CD4-positive, alpha-beta T cell treated with Interleukin-21 for 1 hour (primary cell): ENCODE data around the gene TAPT1.
"Not testable (repeated sequence)": the region's sequence is repeated elsewhere in the genome, so short reads cannot be mapped to it uniquely, and the experiment has no call there.

Source experiments
- DNase-seq: peaks from one replicate; pipeline ENCODE4 v3.0.0-alpha.2; 2020

Gene TAPT1

GRCh38 chr4:16206848-16207247 is 19.4 kb downstream of the TAPT1 start:
- no peak for DNase-seq

GRCh38 chr4:16206301-16206700 is 20.0 kb downstream of the TAPT1 start:
- no peak for DNase-seq

- DNase-seq = peak; percentile 43
Observed at GRCh38 chr4:16205298-16206164, 20.7 kb downstream of the TAPT1 start.

GRCh38 chr4:16204505-16204904 is 21.8 kb downstream of the TAPT1 start:
- DNase-seq = no peak

- DNase-seq = no peak
Observed at GRCh38 chr4:16203083-16203482, 23.2 kb downstream of the TAPT1 start.

GRCh38 chr4:16202598-16202997 is 23.7 kb downstream of the TAPT1 start:
- no peak for DNase-seq

- DNase-seq = no peak
Observed at GRCh38 chr4:16199093-16199492, 27.2 kb downstream of the TAPT1 start.

GRCh38 chr4:16197876-16198665 is 28.2 kb downstream of the TAPT1 start:
- DNase-seq = no peak

GRCh38 chr4:16196482-16197393 is 29.5 kb downstream of the TAPT1 start:
- DNase-seq = no peak

- DNase-seq = no peak
Observed at GRCh38 chr4:16195209-16195608, 31.1 kb downstream of the TAPT1 start.

GRCh38 chr4:16194798-16195197 is 31.5 kb downstream of the TAPT1 start:
- DNase-seq = not testable (repeated sequence)

- no peak for DNase-seq
Observed at GRCh38 chr4:16194214-16194613, 32.1 kb downstream of the TAPT1 start.

GRCh38 chr4:16192631-16193518 is 33.4 kb downstream of the TAPT1 start:
- no peak for DNase-seq

- DNase-seq = no peak
Observed at GRCh38 chr4:16192057-16192456, 34.2 kb downstream of the TAPT1 start.

GRCh38 chr4:16187455-16187854 is 38.8 kb downstream of the TAPT1 start:
- DNase-seq = no peak

GRCh38 chr4:16186986-16187385 is 39.3 kb downstream of the TAPT1 start:
- no peak for DNase-seq

GRCh38 chr4:16183604-16184003 is 42.7 kb downstream of the TAPT1 start:
- DNase-seq = no peak

- no peak for DNase-seq
Observed at GRCh38 chr4:16176621-16177020, 49.6 kb downstream of the TAPT1 start.

- DNase-seq = no peak
Observed at GRCh38 chr4:16171831-16172230, 54.4 kb downstream of the TAPT1 start.

GRCh38 chr4:16169490-16169889 is 56.8 kb downstream of the TAPT1 start:
- no peak for DNase-seq

GRCh38 chr4:16168710-16169388 is 57.4 kb downstream of the TAPT1 start:
- DNase-seq = no peak
